Thoracic aorta (tissue), 2 donors: ENCODE data around the gene LYVE1. TPM values are rescaled to one million over a fixed set of nuclear protein-coding genes. Genes with fewer than 3 reads are reported as not detected.

Experiments
- ATAC-seq: fragments of 150-250 bp; one replicate; pipeline ENCODE4 v1.8.0; 2017; ENCODE audit warnings: low read depth; ENCODE audit not compliant: insufficient number of reproducible peaks, low FRiP score
- DNase-seq: peaks from one replicate; pipeline ENCODE4 v3.0.0-alpha.2; 2020; ENCODE audit warnings: low spot score
- H3K27ac ChIP-seq, 2 donors: fragments of 200-600 bp; sonication (generic); 1 replicate in 1 of 2; 2 replicates in 1 of 2; pipeline ENCODE4 v1.5.1; 2016; ENCODE audit warnings: mild to moderate bottlenecking in 2 of 2, moderate library complexity in 2 of 2
- H3K27me3 ChIP-seq: fragments of 200-600 bp; sonication (generic); replicated peaks from 2 replicates; pipeline ENCODE4 v1.6.0; 2016; ENCODE audit warnings: mild to moderate bottlenecking; ENCODE audit not compliant: insufficient read depth
- H3K36me3 ChIP-seq: fragments of 200-600 bp; sonication (generic); one replicate; pipeline ENCODE4 v1.5.1; 2016
- H3K4me1 ChIP-seq, 2 donors: fragments of 200-600 bp; sonication (generic); 1 replicate in 1 of 2; 2 replicates in 1 of 2; pipeline versions ENCODE4 v1.5.1 to v1.6.0; 2016; ENCODE audit warnings: low read depth in 2 of 2, mild to moderate bottlenecking in 1 of 2; ENCODE audit not compliant: control insufficient read depth in 1 of 2
- H3K4me3 ChIP-seq: fragments of 200-600 bp; sonication (generic); 2 replicates; pipeline ENCODE4 v1.5.1; 2016; ENCODE audit warnings: mild to moderate bottlenecking
- H3K9me3 ChIP-seq: fragments of 200-600 bp; sonication (generic); 2 replicates; pipeline ENCODE4 v1.5.1; 2016
- CTCF ChIP-seq: fragments of 200-600 bp; sonication (generic); IDR thresholded peaks from one replicate; pipeline ENCODE4 v1.5.1; 2019; ENCODE audit warnings: antibody characterized with exemption
- total RNA-seq, 2 donors: library from RNA; depleted of rRNA; stranded (reverse); fragments of >200 nt; gene quantifications; one replicate each; pipeline versions ENCODE4 v1.1.0 to v1.2.3, GENCODE V29; 2016

The LYVE1 gene
- total RNA-seq, 2 donors from 2014 or later: 81.5 to 121 TPM

- no peaks in the 10 kb centered on the region for H3K9me3 ChIP-seq
- TF ChIP-seq CTCF: no peak
- H3K4me1 ChIP-seq: peaks cover 25 to 46% of the 10 kb centered on the region in 2 donors
- DNase-seq (no peak), ATAC-seq (no peak)
- peak overlapping the region; percentile 85 for H3K4me3 ChIP-seq
- no peaks in the 10 kb centered on the region for H3K27me3 ChIP-seq
- peak overlapping the region; percentile 91 to 95 for H3K27ac ChIP-seq
- H3K36me3 ChIP-seq: no peaks in the 10 kb centered on the region
Measured at GRCh38 chr11:10538924-10539323, 29.5 kb downstream of the LYVE1 start.

- DNase-seq: no peak
- H3K4me3 ChIP-seq: no peak overlapping the region
- H3K4me1 ChIP-seq: peaks cover 25 to 46% of the 10 kb centered on the region in 2 donors
- no peaks in the 10 kb centered on the region for H3K9me3 ChIP-seq
- no peak for TF ChIP-seq CTCF
- H3K27ac ChIP-seq: peak overlapping the region; percentile 73 to 74
- H3K36me3 ChIP-seq: peaks cover 2% of the 10 kb centered on the region
- H3K27me3 ChIP-seq: no peaks in the 10 kb centered on the region
- no peak for ATAC-seq
Measured at GRCh38 chr11:10537600-10537999, 30.9 kb downstream of the LYVE1 start.

DNA sequence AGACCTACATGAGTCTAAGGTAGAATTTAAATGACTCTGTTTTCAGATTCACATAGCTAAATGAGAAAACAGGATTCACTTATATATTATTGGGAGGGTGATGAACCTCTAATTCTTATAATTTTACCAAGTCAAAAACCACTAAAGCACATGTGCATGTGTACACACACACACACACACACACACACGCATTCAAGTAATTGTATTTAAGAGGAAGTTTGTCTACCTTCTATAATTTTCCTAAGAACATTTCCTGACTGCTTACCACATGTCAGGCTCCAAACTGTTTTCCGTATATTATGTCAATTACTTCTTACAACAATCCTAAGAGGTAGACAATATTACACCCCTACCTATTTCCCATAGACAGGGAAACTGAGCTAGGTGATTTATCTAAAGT lies 34.1 kb downstream of the LYVE1 start:
- no peak for DNase-seq
- Histone ChIP-seq H3K4me3 (no peak overlapping the region), H3K36me3 (peaks cover 9% of the 10 kb centered on the region), H3K4me1 (peaks cover 23 to 40% of the 10 kb centered on the region in 2 donors), H3K9me3 (no peaks in the 10 kb centered on the region), H3K27ac (no peak overlapping the region), H3K27me3 (no peaks in the 10 kb centered on the region)
- TF ChIP-seq CTCF: no peak
- ATAC-seq: no peak

DNA sequence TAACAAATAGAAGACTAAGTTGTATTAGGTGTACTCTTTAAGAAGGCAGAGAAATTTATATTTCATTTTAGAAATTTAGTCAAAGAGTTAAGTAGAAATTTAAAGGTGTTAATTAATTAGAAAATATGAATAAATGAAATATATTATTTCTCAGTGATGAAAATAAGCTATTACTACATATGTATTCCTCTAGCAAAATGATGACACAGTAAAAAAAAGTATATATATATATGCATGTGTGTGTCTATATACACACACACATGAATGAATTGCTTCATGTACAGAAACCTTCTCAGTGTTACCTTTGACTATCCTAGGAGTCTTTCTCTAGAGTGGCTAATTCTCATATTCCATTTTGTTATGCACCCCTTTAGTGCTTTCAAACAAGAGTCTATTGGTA lies 35.1 kb downstream of the LYVE1 start:
- H3K4me3 ChIP-seq: no peak overlapping the region
- H3K9me3 ChIP-seq: no peaks in the 10 kb centered on the region
- no peak for TF ChIP-seq CTCF
- no peak for DNase-seq
- peaks cover 28 to 38% of the 10 kb centered on the region in 2 donors for H3K4me1 ChIP-seq
- H3K27ac ChIP-seq: no peak overlapping the region
- ATAC-seq: no peak
- H3K36me3 ChIP-seq: peaks cover 17% of the 10 kb centered on the region
- H3K27me3 ChIP-seq: no peaks in the 10 kb centered on the region

DNA sequence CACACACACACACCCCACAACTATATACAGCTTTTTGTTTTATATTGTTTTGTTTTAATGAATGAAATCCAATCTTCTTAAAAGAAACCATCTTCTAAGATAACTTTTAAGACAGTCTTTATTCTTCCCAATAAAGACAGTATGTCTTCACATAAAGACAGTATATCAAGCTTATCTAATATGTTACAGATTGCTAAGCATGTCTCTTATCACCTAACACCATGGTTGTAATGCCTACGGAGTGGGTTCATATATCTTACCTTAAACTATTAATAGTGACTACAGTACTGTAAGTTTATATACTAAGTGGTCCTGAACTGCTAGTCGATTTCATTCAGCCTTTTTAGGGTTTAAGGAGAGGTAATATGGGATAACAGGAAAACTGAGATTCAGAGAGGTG lies 35.9 kb downstream of the LYVE1 start:
- no peak for ATAC-seq

More for the DNA sequence above, 35.9 kb downstream of the LYVE1 start:
- Histone ChIP-seq H3K4me3 (no peak overlapping the region), H3K36me3 (peaks cover 17% of the 10 kb centered on the region), H3K4me1 (peaks cover 26 to 37% of the 10 kb centered on the region in 2 donors), H3K27ac (no peak overlapping the region), H3K9me3 (no peaks in the 10 kb centered on the region), H3K27me3 (no peaks in the 10 kb centered on the region)
- no peak for TF ChIP-seq CTCF
- DNase-seq: no peak
